Suppressor macrophage treated with lipopolysaccharide for 1 hour (primary cell): ENCODE measurements around the gene IYD.
A peak's percentile ranks its signal among the peaks of the same experiment; 100 is the strongest.

Source experiments
- DNase-seq, 3 donors: peaks; one replicate each; pipeline ENCODE4 v3.0.0-alpha.2; 2020 to 2022

The IYD gene

GRCh38 chr6:150395388-150396009 is 26.7 kb downstream of the IYD start:
- peak; percentile 51 to 62 (median 58) for DNase-seq

DNA sequence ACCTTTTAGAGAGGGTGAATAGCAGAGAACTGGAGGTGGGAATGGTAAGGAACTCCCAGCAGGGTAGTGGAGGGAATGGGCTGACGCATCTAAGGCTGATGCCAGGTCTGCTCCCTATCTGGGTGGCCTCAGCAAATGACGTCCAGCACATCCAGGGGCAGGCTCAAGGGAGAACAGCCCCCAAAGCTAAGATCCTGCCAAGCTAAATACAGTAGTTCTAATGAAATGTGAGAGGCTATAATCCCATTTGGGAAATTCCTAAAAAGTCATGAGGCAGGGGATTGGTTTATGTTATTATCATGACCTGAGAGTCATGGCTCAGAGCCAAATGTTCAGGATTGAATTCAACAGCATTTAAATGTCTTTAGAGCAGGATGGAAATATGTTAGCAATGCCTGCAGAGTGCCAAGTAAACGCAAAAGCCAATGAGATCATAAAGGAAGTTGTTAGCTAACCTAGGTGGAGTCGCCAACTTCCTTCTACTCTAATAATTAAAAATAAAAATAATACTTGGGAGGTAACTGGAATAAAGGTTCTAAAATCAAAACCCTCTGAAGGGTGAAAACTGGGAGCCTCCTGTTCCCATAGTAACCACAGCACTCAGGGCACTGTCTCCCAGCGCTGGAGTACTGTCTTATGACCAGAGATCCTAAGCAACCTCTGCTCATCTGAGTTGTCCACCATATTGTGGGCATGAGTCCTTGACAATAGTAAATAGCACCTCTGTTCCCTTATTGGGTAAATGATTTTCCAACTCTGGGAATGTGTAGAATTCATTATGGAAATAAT is 34.8 kb downstream of the IYD start:
- peak in 1 of 3 donors; percentile 1 for DNase-seq

GRCh38 chr6:150406948-150407347 is 38.1 kb downstream of the IYD start:
- DNase-seq, result peak; percentile 51 to 63 (median 62)

DNA sequence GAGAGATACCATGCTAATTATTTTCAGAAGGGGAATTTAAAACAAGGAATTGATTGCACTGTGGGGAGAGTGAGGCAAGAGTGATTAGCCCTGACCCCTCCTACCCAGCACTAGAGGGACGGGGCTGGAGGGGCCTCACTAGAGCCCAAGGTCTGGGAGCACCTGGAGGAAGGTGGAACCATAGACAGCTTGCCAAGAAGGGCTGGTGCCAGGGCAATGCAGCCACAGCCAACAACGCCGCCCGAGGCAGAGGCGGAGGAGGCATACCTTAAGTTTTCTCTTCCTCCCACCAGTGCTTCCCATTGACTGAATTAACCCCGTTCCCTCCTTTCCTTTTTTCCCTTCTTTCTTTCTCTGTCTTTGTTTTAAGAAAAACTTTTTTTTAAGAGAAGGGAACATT is 40.0 kb downstream of the IYD start:
- no peak for DNase-seq

- peak; percentile 28 to 48 (median 41) for DNase-seq
Observed at GRCh38 chr6:150409576-150410066, 40.8 kb downstream of the IYD start.

GRCh38 chr6:150410399-150410798 is 41.6 kb downstream of the IYD start:
- no peak for DNase-seq

GRCh38 chr6:150410906-150411305 is 42.1 kb downstream of the IYD start:
- no peak for DNase-seq

GRCh38 chr6:150412221-150412620 is 43.4 kb downstream of the IYD start:
- DNase-seq, result no peak

GRCh38 chr6:150413198-150413597 is 44.4 kb downstream of the IYD start:
- no peak for DNase-seq

DNA sequence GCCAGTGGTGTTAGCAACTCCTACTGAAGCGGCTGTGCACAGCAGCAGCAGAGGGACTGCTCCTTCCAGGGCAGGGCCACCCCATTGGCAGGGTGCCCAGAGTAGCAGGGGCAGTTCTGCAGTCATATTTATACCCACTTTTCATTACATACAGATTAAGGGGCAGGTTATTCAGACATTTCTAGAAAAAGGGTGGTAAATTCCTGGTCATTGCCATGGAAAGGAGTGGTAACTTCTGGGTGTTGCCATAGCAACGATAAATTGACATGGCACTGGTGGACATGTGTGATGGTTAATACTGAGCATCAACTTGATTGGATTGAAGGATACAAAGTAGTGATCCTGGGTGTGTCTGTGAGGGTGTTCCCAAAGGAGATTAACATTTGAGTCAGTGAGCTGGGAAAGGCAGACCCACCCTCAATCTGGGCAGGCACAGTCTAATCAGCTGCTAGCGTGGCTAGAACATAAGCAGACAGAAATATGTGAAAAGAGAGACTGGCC is 45.0 kb downstream of the IYD start:
- no peak for DNase-seq

DNA sequence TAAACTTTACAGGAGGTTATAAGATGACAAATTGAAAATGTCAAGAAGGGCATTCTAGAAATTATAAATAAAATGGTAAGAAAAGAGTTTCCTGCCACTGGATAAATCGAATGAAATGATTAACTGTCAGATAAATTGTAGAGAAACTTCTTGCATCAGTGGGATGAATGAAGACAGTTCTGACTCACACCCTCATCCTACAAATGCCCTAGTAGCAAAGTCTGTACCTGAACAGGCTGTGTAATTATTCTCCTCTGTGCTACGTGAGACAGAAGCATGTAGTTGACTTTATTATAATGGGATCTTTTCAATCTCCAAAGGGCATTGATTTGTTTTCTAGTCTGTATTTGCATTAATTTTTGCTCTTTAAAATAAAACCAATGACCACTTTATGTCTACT is 47.3 kb downstream of the IYD start:
- no peak for DNase-seq

DNA sequence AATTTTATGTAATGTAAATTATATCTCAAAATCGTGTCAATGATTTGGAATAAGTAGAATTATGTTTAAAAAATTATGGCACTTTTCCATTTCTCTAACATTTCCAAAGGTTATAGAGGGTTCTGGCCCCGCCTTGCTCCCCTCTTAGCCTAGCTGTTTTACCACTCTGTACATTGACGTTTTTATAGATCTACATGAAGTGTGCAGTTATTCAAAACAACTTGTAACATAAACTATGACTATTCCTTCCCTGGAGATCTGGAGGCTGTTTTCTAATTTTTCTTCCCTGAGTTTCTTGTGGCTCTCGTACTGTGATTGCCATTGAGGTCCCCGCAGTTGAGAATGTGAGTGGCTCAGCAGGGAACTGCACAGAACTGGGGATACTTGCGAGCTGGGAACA is 48.4 kb downstream of the IYD start:
- no peak for DNase-seq

- peak; percentile 62 to 88 (median 82) for DNase-seq
Observed at GRCh38 chr6:150417899-150418826, 49.4 kb downstream of the IYD start.

DNA sequence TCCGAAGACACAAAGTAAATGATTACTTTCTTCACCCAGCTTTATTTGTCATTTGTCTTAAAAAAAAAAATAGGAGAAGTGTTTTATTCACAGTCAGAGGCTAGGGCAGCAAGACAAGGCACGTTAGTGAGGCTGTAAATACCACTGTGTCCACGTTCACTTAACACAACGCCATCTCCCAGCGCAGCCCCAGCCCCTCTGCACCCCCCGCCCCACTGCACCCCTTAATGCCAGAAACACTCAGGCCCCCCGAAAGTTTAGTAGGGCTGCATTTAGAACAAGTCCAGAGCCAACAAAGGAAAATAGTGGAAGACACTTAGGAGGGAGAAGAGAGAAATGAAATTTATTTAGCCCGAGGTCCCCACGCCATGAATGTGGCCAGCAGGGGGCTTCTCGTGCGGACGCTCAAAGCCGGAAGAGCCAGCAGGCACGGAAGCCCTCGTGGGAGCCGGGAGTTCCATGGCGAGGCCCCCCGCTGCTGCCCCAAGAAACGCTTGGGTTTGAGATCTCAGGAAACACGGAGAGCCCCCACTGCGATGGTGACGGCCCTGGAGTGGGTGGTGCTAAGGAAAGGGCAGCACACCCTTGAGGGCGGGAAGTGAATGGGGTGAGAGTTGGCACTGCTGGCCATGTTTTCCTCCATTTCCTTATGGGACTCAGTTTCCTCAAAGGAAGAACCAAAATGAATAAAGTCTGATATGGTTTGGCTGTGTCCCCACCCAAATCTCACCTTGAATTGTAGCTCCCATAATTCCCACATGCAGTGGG is 50.2 kb downstream of the IYD start:
- peak; percentile 57 to 77 (median 63) for DNase-seq

DNA sequence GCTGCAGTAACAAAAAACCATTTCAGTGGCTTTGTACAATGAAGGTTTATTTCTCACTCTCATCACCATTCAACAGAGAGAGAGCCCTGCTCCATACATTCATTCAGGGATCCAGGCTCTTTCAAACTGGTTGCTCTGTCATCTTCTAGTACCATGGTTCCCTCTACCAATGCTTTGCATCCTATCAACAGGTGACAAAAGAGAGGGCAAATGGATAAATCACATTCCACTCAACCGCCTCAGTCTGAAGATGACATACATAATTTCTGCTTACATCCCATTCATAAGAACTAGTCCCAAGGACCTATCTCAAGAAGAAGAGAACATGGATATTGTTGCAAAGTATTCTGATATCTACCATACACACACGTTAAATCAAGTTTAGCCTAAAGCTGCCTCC is 51.6 kb downstream of the IYD start:
- no peak for DNase-seq

DNA sequence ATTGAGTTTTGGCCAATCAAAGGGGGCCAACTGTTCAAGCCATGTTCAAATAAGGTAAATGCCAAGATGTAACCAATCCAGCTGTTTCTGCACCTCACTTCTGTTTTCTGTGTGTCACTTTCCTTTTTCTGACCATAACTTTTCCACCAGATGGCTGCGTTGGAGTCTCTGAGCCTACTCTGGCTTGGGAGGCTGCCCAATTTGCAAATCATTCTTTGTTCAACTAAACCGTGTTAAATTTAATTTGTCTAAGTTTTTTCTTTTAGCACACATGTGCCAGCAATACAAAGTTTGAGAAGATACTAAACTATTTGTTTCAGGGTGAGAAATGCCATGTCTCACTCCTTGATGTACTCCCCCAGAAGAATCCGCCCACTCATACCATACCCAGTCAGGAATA is 52.1 kb downstream of the IYD start:
- no peak for DNase-seq

DNA sequence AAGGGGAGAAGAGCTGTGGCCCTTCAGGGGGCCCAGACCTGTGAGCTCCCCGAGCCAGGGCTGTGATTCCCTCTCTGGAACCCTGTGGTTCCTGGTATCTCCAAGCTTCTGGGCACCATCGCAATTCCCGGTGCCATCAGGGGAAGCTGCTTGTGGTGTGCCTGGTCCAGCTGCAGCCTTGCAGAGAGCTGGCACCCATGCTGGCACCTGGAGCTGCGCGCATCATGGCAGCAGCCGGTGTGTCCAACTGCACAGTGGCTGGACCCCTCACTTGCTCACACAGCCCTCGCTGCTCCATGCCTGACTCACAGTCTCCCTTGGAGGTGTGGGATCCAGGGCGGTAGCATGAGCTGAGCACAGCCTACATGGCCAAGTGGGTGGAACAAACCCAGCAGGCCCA is 56.7 kb downstream of the IYD start:
- DNase-seq, result no peak

- DNase-seq, result no peak
Observed at GRCh38 chr6:150426198-150426597, 57.4 kb downstream of the IYD start.

DNA sequence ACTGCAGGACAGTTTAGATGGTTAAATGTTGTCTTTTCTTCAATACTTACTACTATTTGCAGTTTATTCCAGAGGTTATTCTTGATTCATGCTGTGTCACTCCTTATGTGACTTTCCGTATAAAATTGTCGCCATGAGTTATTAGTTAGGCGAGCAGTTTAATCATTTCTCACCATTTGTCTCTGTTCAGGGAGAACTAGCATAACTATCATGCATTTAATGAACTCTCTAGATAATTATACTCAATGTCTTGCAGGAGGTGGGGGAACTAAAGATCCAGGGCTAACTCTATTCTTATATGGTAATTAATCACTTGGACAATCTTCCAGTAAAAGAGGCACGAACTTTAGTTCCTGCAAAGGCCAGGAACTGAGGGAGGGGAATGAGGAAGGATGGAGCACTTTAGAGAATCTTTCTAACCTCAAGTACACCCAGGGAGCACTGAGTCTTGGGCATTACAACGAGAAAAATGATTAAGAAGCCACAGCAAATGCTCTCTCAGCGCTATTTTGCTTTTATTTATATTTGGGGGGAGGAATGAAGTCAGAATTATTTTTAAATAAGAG is 58.3 kb downstream of the IYD start:
- DNase-seq, result no peak

- DNase-seq, result no peak
Observed at GRCh38 chr6:150427843-150428242, 59.0 kb downstream of the IYD start.

GRCh38 chr6:150430815-150431214 is 62.0 kb downstream of the IYD start:
- no peak for DNase-seq

DNA sequence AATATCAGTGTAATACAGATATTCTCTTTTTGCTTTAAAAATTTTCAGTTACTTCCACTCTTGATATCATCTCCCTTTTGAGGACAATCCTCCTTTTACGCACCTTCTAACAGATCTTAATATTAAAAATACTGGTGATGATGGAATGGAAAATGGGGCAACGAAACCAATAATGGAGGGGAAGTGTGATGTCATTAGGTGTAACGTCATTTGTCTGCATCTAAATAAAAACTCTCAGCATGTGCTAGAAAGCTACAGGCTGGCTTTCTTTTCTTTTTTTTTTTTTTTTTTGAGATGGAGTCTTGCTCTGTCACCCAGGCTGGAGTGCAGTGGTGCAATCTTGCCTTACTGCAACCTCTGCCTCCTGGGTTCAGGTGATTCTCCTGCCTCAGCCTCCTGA is 66.5 kb downstream of the IYD start:
- no peak for DNase-seq
